Measurements from ENCODE around the gene WNT16. TPM values are rescaled to one million over a fixed set of nuclear protein-coding genes. Genes with fewer than 3 reads are reported as not detected.
"Not testable (repeated sequence)": the region's sequence is repeated elsewhere in the genome, so short reads cannot be mapped to it uniquely, and the experiment has no call there.

The WNT16 gene
- polyA plus RNA-seq, 1 donor = 0.43 TPM

- not testable (repeated sequence) for H3K27me3 ChIP-seq (ENCODE audit: control insufficient read depth, insufficient read depth, low read length); H3K27ac ChIP-seq (ENCODE audit: low read length); H3K9me3 ChIP-seq (ENCODE audit: control insufficient read depth, low read depth, low read length); H3K36me3 ChIP-seq (ENCODE audit: control insufficient read depth, insufficient read depth, low read length); H3K4me3 ChIP-seq (ENCODE audit: low read length); DNase-seq; H3K4me1 ChIP-seq (ENCODE audit: control insufficient read depth, insufficient read depth, low read length)
- no CpG with 5 or more reads among the region's 5 CpGs for WGBS (ENCODE audit: insufficient coverage, low lambda C conversion rate)
Measured at GRCh38 chr7:121289930-121290329, 38.9 kb upstream of the WNT16 start.

- WGBS (ENCODE audit: insufficient coverage, low lambda C conversion rate) = 83% methylated on average over 1 of the region's 2 CpGs
- DNase-seq = no peak
- H3K9me3 ChIP-seq (ENCODE audit: control insufficient read depth, low read depth, low read length) = no peaks in the 10 kb centered on the region
- no peak overlapping the region for H3K4me3 ChIP-seq (ENCODE audit: low read length)
- no peaks in the 10 kb centered on the region for H3K4me1 ChIP-seq (ENCODE audit: control insufficient read depth, insufficient read depth, low read length)
- no peak overlapping the region for H3K27ac ChIP-seq (ENCODE audit: low read length)
- no peaks in the 10 kb centered on the region for H3K27me3 ChIP-seq (ENCODE audit: control insufficient read depth, insufficient read depth, low read length)
- no peaks in the 10 kb centered on the region for H3K36me3 ChIP-seq (ENCODE audit: control insufficient read depth, insufficient read depth, low read length)
Measured at GRCh38 chr7:121294448-121294992, 34.3 kb upstream of the WNT16 start.

- no peaks in the 10 kb centered on the region for H3K27me3 ChIP-seq (ENCODE audit: control insufficient read depth, insufficient read depth, low read length)
- H3K4me1 ChIP-seq (ENCODE audit: control insufficient read depth, insufficient read depth, low read length) = no peaks in the 10 kb centered on the region
- no peak for DNase-seq
- H3K9me3 ChIP-seq (ENCODE audit: control insufficient read depth, low read depth, low read length) = no peaks in the 10 kb centered on the region
- no peaks in the 10 kb centered on the region for H3K36me3 ChIP-seq (ENCODE audit: control insufficient read depth, insufficient read depth, low read length)
- H3K4me3 ChIP-seq (ENCODE audit: low read length) = no peak overlapping the region
- H3K27ac ChIP-seq (ENCODE audit: low read length) = no peak overlapping the region
- no CpG with 5 or more reads among the region's 2 CpGs for WGBS (ENCODE audit: insufficient coverage, low lambda C conversion rate)
Measured at GRCh38 chr7:121297843-121298242, 31.0 kb upstream of the WNT16 start.

- H3K27me3 ChIP-seq (ENCODE audit: control insufficient read depth, insufficient read depth, low read length) = no peaks in the 10 kb centered on the region
Measured at GRCh38 chr7:121298831-121299239, 30.0 kb upstream of the WNT16 start.

GRCh38 chr7:121300685-121301420, 27.9 kb upstream of the WNT16 start:
- 100% methylated on average over 1 of the region's 2 CpGs for WGBS (ENCODE audit: insufficient coverage, low lambda C conversion rate)
- Histone ChIP-seq H3K9me3 (ENCODE audit: control insufficient read depth, low read depth, low read length) (no peaks in the 10 kb centered on the region), H3K27me3 (ENCODE audit: control insufficient read depth, insufficient read depth, low read length) (peaks cover 3% of the 10 kb centered on the region), H3K27ac (ENCODE audit: low read length) (no peak overlapping the region), H3K4me1 (ENCODE audit: control insufficient read depth, insufficient read depth, low read length) (no peaks in the 10 kb centered on the region), H3K4me3 (ENCODE audit: low read length) (no peak overlapping the region), H3K36me3 (ENCODE audit: control insufficient read depth, insufficient read depth, low read length) (no peaks in the 10 kb centered on the region)
- no peak for DNase-seq

More at GRCh38 chr7:121298831-121299239, 30.0 kb upstream of the WNT16 start:
- no peak for DNase-seq
- no peaks in the 10 kb centered on the region for H3K4me1 ChIP-seq (ENCODE audit: control insufficient read depth, insufficient read depth, low read length)
- H3K27ac ChIP-seq (ENCODE audit: low read length) = no peak overlapping the region
- WGBS (ENCODE audit: insufficient coverage, low lambda C conversion rate) = 86% methylated on average over 1 of the region's 2 CpGs
- H3K9me3 ChIP-seq (ENCODE audit: control insufficient read depth, low read depth, low read length) = no peaks in the 10 kb centered on the region
- no peak overlapping the region for H3K4me3 ChIP-seq (ENCODE audit: low read length)
- H3K36me3 ChIP-seq (ENCODE audit: control insufficient read depth, insufficient read depth, low read length) = no peaks in the 10 kb centered on the region

- no peaks in the 10 kb centered on the region for H3K4me1 ChIP-seq (ENCODE audit: control insufficient read depth, insufficient read depth, low read length)
- peaks cover 4% of the 10 kb centered on the region for H3K27me3 ChIP-seq (ENCODE audit: control insufficient read depth, insufficient read depth, low read length)
- H3K4me3 ChIP-seq (ENCODE audit: low read length) = no peak overlapping the region
- no peaks in the 10 kb centered on the region for H3K36me3 ChIP-seq (ENCODE audit: control insufficient read depth, insufficient read depth, low read length)
- H3K9me3 ChIP-seq (ENCODE audit: control insufficient read depth, low read depth, low read length) = no peaks in the 10 kb centered on the region
- 67% methylated on average over 1 of the region's 9 CpGs for WGBS (ENCODE audit: insufficient coverage, low lambda C conversion rate)
- DNase-seq = no peak
- no peak overlapping the region for H3K27ac ChIP-seq (ENCODE audit: low read length)
Measured at GRCh38 chr7:121301446-121302213, 27.2 kb upstream of the WNT16 start.

GRCh38 chr7:121302214-121302745, 26.5 kb upstream of the WNT16 start:
- 83% methylated on average over 5 of the region's 8 CpGs for WGBS (ENCODE audit: insufficient coverage, low lambda C conversion rate)

GRCh38 chr7:121303422-121304101, 25.2 kb upstream of the WNT16 start:
- WGBS (ENCODE audit: insufficient coverage, low lambda C conversion rate) = 100% methylated on average over 2 of the region's 6 CpGs
- Histone ChIP-seq H3K27ac (ENCODE audit: low read length) (no peak overlapping the region), H3K4me3 (ENCODE audit: low read length) (no peak overlapping the region), H3K27me3 (ENCODE audit: control insufficient read depth, insufficient read depth, low read length) (peaks cover 6% of the 10 kb centered on the region), H3K9me3 (ENCODE audit: control insufficient read depth, low read depth, low read length) (no peaks in the 10 kb centered on the region), H3K36me3 (ENCODE audit: control insufficient read depth, insufficient read depth, low read length) (no peaks in the 10 kb centered on the region), H3K4me1 (ENCODE audit: control insufficient read depth, insufficient read depth, low read length) (no peaks in the 10 kb centered on the region)
- no peak for DNase-seq

More at GRCh38 chr7:121302214-121302745, 26.5 kb upstream of the WNT16 start:
- Histone ChIP-seq H3K9me3 (ENCODE audit: control insufficient read depth, low read depth, low read length) (no peaks in the 10 kb centered on the region), H3K36me3 (ENCODE audit: control insufficient read depth, insufficient read depth, low read length) (no peaks in the 10 kb centered on the region), H3K4me1 (ENCODE audit: control insufficient read depth, insufficient read depth, low read length) (no peaks in the 10 kb centered on the region), H3K4me3 (ENCODE audit: low read length) (no peak overlapping the region), H3K27me3 (ENCODE audit: control insufficient read depth, insufficient read depth, low read length) (peaks cover 6% of the 10 kb centered on the region), H3K27ac (ENCODE audit: low read length) (no peak overlapping the region)
- DNase-seq = no peak

- Histone ChIP-seq H3K36me3 (ENCODE audit: control insufficient read depth, insufficient read depth, low read length) (no peaks in the 10 kb centered on the region), H3K4me1 (ENCODE audit: control insufficient read depth, insufficient read depth, low read length) (no peaks in the 10 kb centered on the region), H3K27ac (ENCODE audit: low read length) (no peak overlapping the region), H3K27me3 (ENCODE audit: control insufficient read depth, insufficient read depth, low read length) (peaks cover 6% of the 10 kb centered on the region), H3K9me3 (ENCODE audit: control insufficient read depth, low read depth, low read length) (no peaks in the 10 kb centered on the region), H3K4me3 (ENCODE audit: low read length) (no peak overlapping the region)
- no peak for DNase-seq
- no CpG with 5 or more reads among the region's 1 CpG for WGBS (ENCODE audit: insufficient coverage, low lambda C conversion rate)
Measured at GRCh38 chr7:121304102-121304658, 24.6 kb upstream of the WNT16 start.

GRCh38 chr7:121305109-121305508, 23.7 kb upstream of the WNT16 start:
- WGBS (ENCODE audit: insufficient coverage, low lambda C conversion rate) = no CpG with 5 or more reads among the region's 3 CpGs
- Histone ChIP-seq H3K27ac (ENCODE audit: low read length) (no peak overlapping the region), H3K4me3 (ENCODE audit: low read length) (no peak overlapping the region), H3K4me1 (ENCODE audit: control insufficient read depth, insufficient read depth, low read length) (no peaks in the 10 kb centered on the region), H3K36me3 (ENCODE audit: control insufficient read depth, insufficient read depth, low read length) (no peaks in the 10 kb centered on the region), H3K27me3 (ENCODE audit: control insufficient read depth, insufficient read depth, low read length) (peaks cover 6% of the 10 kb centered on the region), H3K9me3 (ENCODE audit: control insufficient read depth, low read depth, low read length) (peaks cover 2% of the 10 kb centered on the region)
- DNase-seq = no peak
